Body of pancreas (tissue), 4 donors: Measurements from ENCODE around the gene CDH4.

ENCODE experiments used
- CTCF ChIP-seq, 7 experiments: fragments of 450-650 bp in 4 of 7; fragments of 200-600 bp in 3 of 7; sonication (generic) in 3 of 7; IDR thresholded peaks; one replicate each; pipeline ENCODE4 v1.5.1; 2016 to 2019; ENCODE audit warnings: antibody characterized with exemption in 7 of 7
- POLR2A ChIP-seq, 3 donors: fragments of 450-650 bp; IDR thresholded peaks; one replicate each; pipeline ENCODE4 v1.6.1; 2016; ENCODE audit warnings: antibody characterized with exemption in 3 of 3, mild to moderate bottlenecking in 2 of 3

DNA sequence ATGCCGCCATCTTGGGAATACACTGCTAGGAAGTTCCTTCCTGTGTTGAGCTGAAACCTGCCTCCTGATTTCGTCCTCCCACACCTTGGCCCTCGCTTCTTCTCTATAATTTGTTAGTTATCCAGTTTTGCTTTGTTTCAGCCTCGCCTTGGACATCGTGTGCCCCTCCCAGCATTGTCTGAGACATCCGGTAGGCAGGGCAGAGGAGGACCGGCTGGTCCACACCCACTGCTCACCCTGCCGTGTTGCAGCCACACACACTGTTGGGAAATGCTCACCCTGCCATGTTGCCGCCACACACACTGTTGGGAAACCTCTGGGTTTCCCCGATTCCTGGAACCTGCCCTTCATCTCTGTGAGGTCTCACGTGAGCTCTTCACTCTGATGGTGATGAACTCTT lies 105.1 kb downstream of the CDH4 start:
- no peak for TF ChIP-seq CTCF (IDR thresholded peaks at IDR 0.05)
- TF ChIP-seq POLR2A (IDR thresholded peaks at IDR 0.05): no peak
